Mesendoderm (in vitro differentiated cells): Measurements from ENCODE around the gene KCNK5.

Experiments
- DNase-seq: peaks from one replicate; pipeline ENCODE4 v3.0.0; 2013
- H2AK5ac ChIP-seq: 2 replicates; pipeline ENCODE4 v1.6.1; 2013; ENCODE audit warnings: low read length, inconsistent platforms
- H2BK120ac ChIP-seq: 2 replicates; pipeline ENCODE4 v1.6.1; 2013; ENCODE audit warnings: low read depth, mild to moderate bottlenecking, low read length, moderate library complexity, mixed read lengths
- H2BK15ac ChIP-seq: replicated peaks from 2 replicates; pipeline ENCODE4 v1.6.1; 2013; ENCODE audit warnings: low read depth, mild to moderate bottlenecking, moderate library complexity
- H2BK5ac ChIP-seq: 2 replicates; pipeline ENCODE4 v1.6.1; 2013; ENCODE audit warnings: low read length, inconsistent platforms
- H3K18ac ChIP-seq: 2 replicates; pipeline ENCODE4 v1.6.1; 2013; ENCODE audit warnings: mild to moderate bottlenecking, low read length, mixed read lengths
- H3K23ac ChIP-seq: one replicate; pipeline ENCODE4 v1.6.1; 2013; ENCODE audit warnings: low read length
- H3K27ac ChIP-seq: 2 replicates; pipeline ENCODE4 v1.5.1; 2013; ENCODE audit warnings: low read depth, mild to moderate bottlenecking, inconsistent platforms, low read length, moderate library complexity
- H3K27me3 ChIP-seq: 2 replicates; pipeline ENCODE4 v1.6.1; 2013; ENCODE audit warnings: low read length, control low read depth, mild to moderate bottlenecking, inconsistent platforms; ENCODE audit not compliant: insufficient read depth, poor library complexity
- H3K36me3 ChIP-seq: 2 replicates; pipeline ENCODE4 v1.6.1; 2013; ENCODE audit warnings: low read length, inconsistent platforms; ENCODE audit not compliant: control insufficient read depth, insufficient read depth
- H3K4ac ChIP-seq: one replicate; pipeline ENCODE4 v1.6.1; 2013; ENCODE audit warnings: low read depth, mild to moderate bottlenecking, low read length, moderate library complexity
- H3K4me1 ChIP-seq: 2 replicates; pipeline ENCODE4 v1.6.1; 2013; ENCODE audit warnings: low read depth, low read length, inconsistent platforms; ENCODE audit not compliant: control insufficient read depth
- H3K4me2 ChIP-seq: 2 replicates; pipeline ENCODE4 v1.6.1; 2013; ENCODE audit warnings: low read length
- H3K4me3 ChIP-seq: 2 replicates; pipeline ENCODE4 v1.5.1; 2013; ENCODE audit warnings: mild to moderate bottlenecking, low read length
- H3K56ac ChIP-seq: one replicate; pipeline ENCODE4 v1.6.1; 2013; ENCODE audit warnings: low read length
- H3K79me1 ChIP-seq: 2 replicates; pipeline ENCODE4 v1.6.1; 2013; ENCODE audit warnings: low read length, inconsistent platforms
- H3K79me2 ChIP-seq: 2 replicates; pipeline ENCODE4 v1.6.1; 2013; ENCODE audit warnings: mild to moderate bottlenecking, low read length; ENCODE audit not compliant: control insufficient read depth, insufficient read depth
- H3K9ac ChIP-seq: 2 replicates; pipeline ENCODE4 v1.6.1; 2013; ENCODE audit warnings: low read length, inconsistent platforms
- H4K5ac ChIP-seq: one replicate; pipeline ENCODE4 v1.6.1; 2013; ENCODE audit warnings: low read length
- H4K8ac ChIP-seq: one replicate; pipeline ENCODE4 v1.6.1; 2013; ENCODE audit warnings: low read depth, mild to moderate bottlenecking, control low read depth, low read length, moderate library complexity
- WGBS: extraction: QIAGEN DNeasy Blood & Tissue Kit; methylation state at CpG from one replicate; pipeline ENCODE4 v1.1.7; 2013; ENCODE audit warnings: low lambda C conversion rate, missing lambda C conversion rate; ENCODE audit not compliant: insufficient coverage; ENCODE audit errors: extremely low coverage; 5-methylcytosine and 5-hydroxymethylcytosine counted together

The KCNK5 gene

DNA sequence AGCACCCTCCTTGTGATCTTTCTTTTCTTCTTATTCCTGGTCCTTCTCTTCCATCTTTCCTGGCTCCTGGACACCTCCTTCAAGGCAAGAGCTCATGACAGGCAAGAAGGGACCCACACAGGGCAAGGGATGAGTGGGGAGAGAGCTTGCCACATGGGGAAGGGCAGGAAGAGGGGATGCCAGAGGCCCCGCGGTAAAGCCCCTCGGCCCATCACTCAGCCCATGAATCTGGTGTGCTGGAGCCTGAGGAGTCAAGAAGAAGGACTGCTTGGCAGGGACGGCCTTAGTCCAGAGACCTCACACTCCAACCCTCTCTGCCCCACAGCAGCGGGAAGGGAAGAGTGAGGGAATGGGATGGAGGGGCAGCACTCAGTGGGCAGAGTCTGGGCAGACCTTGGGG lies 62.0 kb downstream of the KCNK5 start:
- no peak overlapping the region for H2BK120ac ChIP-seq
- WGBS: no CpG with 5 or more reads among the region's 5 CpGs
- no peaks in the 10 kb centered on the region for H3K79me1 ChIP-seq
- no peak overlapping the region for H3K4me2 ChIP-seq
- H2BK5ac ChIP-seq: no peak overlapping the region
- H3K18ac ChIP-seq: no peak overlapping the region
- DNase-seq: no peak
- H3K4ac ChIP-seq: no peak overlapping the region
- H4K8ac ChIP-seq: no peak overlapping the region
- H3K27ac ChIP-seq: no peak overlapping the region
- no peak overlapping the region for H3K23ac ChIP-seq
- no peaks in the 10 kb centered on the region for H3K27me3 ChIP-seq
- H3K79me2 ChIP-seq: no peaks in the 10 kb centered on the region
- H2AK5ac ChIP-seq: no peak overlapping the region
- H4K5ac ChIP-seq: no peak overlapping the region
- H3K4me1 ChIP-seq: no peaks in the 10 kb centered on the region
- no peak overlapping the region for H3K9ac ChIP-seq
- H3K56ac ChIP-seq: no peak overlapping the region
- H3K4me3 ChIP-seq: no peak overlapping the region
- no peaks in the 10 kb centered on the region for H3K36me3 ChIP-seq
- H2BK15ac ChIP-seq: no peak overlapping the region

DNA sequence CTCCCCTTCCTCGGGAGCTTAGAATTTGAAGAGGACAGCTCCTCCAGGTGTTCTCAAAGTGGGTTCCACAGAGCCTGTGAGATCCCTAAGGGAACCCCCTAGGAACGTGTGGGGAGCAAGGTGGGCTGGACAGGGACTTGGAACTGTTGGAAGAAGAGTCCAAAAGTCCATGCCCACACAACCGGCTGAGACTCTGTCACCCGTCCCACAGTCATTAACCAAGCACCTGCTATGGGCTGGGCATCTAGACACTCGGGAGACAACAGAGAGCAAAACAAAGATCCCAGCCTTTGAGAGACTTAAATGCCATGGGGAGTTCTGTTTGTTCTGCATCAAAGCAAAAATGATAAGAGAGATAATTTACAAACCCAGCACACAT lies 62.4 kb downstream of the KCNK5 start:
- WGBS: no CpG with 5 or more reads among the region's 5 CpGs
- no peak overlapping the region for H3K4me3 ChIP-seq
- DNase-seq: no peak

DNA sequence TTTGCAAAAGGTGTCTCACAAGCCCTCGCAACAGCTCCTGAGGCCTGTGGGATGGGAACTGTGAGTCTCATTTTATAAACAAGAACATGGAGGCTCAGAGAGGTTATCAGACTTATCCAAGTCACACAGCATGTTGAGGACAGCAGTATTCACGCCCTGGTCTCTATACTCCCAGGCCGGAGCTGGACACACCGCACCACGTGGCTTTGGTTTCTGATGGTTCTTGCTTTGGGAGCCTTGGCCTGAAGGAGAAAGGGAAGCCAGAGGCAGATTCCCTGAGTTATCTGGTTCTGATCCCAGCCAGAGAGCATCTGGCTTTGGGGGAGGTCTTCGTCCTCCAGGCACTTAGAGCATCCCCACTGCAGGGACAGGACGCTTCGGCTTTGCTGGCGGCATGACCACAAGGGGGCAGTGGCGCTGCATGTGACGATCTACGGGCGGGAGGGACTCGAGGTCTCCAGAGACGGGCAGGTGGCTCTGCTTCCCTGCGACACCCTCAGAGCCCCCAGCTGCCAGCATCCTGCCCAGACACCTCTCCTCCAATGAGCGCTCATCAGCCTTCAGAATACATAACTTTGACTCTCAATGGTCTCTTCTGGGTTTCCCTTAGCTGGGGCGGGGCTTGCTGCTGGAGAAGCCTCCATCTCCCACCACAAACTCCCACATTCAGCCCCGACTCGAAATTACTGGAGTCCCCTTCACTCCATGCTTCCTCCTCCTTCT lies 62.9 kb downstream of the KCNK5 start:
- H2BK15ac ChIP-seq: no peak overlapping the region
- no peak overlapping the region for H3K27ac ChIP-seq
- WGBS: no CpG with 5 or more reads among the region's 20 CpGs
- H3K4me2 ChIP-seq: no peak overlapping the region
- H3K4ac ChIP-seq: no peak overlapping the region
- H3K36me3 ChIP-seq: no peaks in the 10 kb centered on the region
- no peak overlapping the region for H4K5ac ChIP-seq
- no peak overlapping the region for H3K18ac ChIP-seq
- peak; percentile 91 for DNase-seq
- no peaks in the 10 kb centered on the region for H3K4me1 ChIP-seq
- H2BK120ac ChIP-seq: no peak overlapping the region
- H2BK5ac ChIP-seq: no peak overlapping the region
- H3K27me3 ChIP-seq: no peaks in the 10 kb centered on the region
- H3K79me2 ChIP-seq: no peaks in the 10 kb centered on the region
- no peak overlapping the region for H2AK5ac ChIP-seq
- no peak overlapping the region for H3K9ac ChIP-seq
- H3K56ac ChIP-seq: no peak overlapping the region
- H4K8ac ChIP-seq: no peak overlapping the region
- no peak overlapping the region for H3K4me3 ChIP-seq
- no peaks in the 10 kb centered on the region for H3K79me1 ChIP-seq
- no peak overlapping the region for H3K23ac ChIP-seq

More for the DNA sequence above, 62.4 kb downstream of the KCNK5 start:
- H4K5ac ChIP-seq: no peak overlapping the region
- no peaks in the 10 kb centered on the region for H3K79me1 ChIP-seq
- H2BK15ac ChIP-seq: no peak overlapping the region
- no peaks in the 10 kb centered on the region for H3K79me2 ChIP-seq
- no peak overlapping the region for H3K56ac ChIP-seq
- H3K4me1 ChIP-seq: no peaks in the 10 kb centered on the region
- no peaks in the 10 kb centered on the region for H3K27me3 ChIP-seq
- H3K4me2 ChIP-seq: no peak overlapping the region
- no peak overlapping the region for H3K4ac ChIP-seq
- H3K36me3 ChIP-seq: no peaks in the 10 kb centered on the region
- H2BK120ac ChIP-seq: no peak overlapping the region
- H2BK5ac ChIP-seq: no peak overlapping the region
- H3K9ac ChIP-seq: no peak overlapping the region
- H3K27ac ChIP-seq: no peak overlapping the region
- no peak overlapping the region for H2AK5ac ChIP-seq
- no peak overlapping the region for H3K18ac ChIP-seq
- no peak overlapping the region for H4K8ac ChIP-seq
- H3K23ac ChIP-seq: no peak overlapping the region

DNA sequence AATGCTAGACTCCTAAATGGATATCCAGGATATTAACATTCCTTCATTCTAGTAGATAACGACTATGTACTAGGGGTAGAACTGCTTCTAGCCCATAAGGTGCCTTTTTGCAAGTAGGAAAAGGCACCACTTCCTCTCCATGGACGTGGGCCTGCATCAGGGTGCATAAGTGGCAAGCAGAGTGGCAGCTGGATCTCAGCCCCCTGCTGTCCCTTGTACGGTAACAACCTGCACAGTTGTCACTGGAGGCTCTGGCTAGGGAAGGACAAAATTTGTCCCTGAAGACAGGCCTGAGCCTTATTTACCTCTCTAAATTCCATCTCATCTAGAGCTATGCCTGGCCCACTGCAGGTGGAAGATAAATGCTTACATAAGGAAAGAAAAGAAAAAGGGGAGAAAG lies 71.8 kb downstream of the KCNK5 start:
- Histone ChIP-seq H4K5ac (no peak overlapping the region), H3K4me2 (no peak overlapping the region), H4K8ac (no peak overlapping the region), H3K79me2 (no peaks in the 10 kb centered on the region), H3K4me3 (no peak overlapping the region), H3K23ac (no peak overlapping the region), H3K18ac (no peak overlapping the region), H3K27me3 (no peaks in the 10 kb centered on the region), H3K9ac (no peak overlapping the region), H3K36me3 (no peaks in the 10 kb centered on the region), H3K79me1 (no peaks in the 10 kb centered on the region), H3K4ac (no peak overlapping the region), H2BK5ac (no peak overlapping the region), H2BK120ac (no peak overlapping the region), H3K27ac (no peak overlapping the region), H2BK15ac (no peak overlapping the region), H2AK5ac (no peak overlapping the region), H3K56ac (no peak overlapping the region), H3K4me1 (no peaks in the 10 kb centered on the region)
- no peak for DNase-seq
- WGBS: no CpG with 5 or more reads among the region's 3 CpGs

DNA sequence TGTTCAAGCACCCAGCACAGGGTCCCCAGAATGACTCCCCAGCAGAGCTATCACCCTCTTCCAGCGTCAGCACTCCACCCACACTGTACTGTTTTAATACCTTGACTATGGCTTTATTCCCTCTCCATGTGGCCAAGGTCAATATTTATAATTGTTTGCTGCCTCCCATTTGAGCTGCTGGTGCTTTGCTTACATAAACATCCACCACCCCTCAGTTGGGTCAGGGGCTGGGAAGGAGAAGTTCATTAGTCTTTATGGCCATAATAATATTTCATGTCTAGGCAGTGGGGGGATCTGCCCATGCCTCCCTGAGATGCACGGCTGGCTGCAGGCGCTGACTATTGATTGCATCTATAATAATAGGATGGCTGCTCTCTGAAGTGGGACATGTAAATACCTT lies 72.5 kb downstream of the KCNK5 start:
- Histone ChIP-seq H3K79me2 (no peaks in the 10 kb centered on the region), H3K56ac (no peak overlapping the region), H2BK5ac (no peak overlapping the region), H4K8ac (no peak overlapping the region), H3K4ac (no peak overlapping the region), H3K23ac (no peak overlapping the region), H3K9ac (no peak overlapping the region), H4K5ac (no peak overlapping the region), H3K79me1 (no peaks in the 10 kb centered on the region), H2BK120ac (no peak overlapping the region), H3K4me3 (no peak overlapping the region), H2AK5ac (no peak overlapping the region), H3K27ac (no peak overlapping the region), H3K4me1 (no peaks in the 10 kb centered on the region), H3K18ac (no peak overlapping the region), H3K27me3 (no peaks in the 10 kb centered on the region), H3K4me2 (no peak overlapping the region), H2BK15ac (no peak overlapping the region), H3K36me3 (no peaks in the 10 kb centered on the region)
- no CpG with 5 or more reads among the region's 3 CpGs for WGBS
- no peak for DNase-seq

DNA sequence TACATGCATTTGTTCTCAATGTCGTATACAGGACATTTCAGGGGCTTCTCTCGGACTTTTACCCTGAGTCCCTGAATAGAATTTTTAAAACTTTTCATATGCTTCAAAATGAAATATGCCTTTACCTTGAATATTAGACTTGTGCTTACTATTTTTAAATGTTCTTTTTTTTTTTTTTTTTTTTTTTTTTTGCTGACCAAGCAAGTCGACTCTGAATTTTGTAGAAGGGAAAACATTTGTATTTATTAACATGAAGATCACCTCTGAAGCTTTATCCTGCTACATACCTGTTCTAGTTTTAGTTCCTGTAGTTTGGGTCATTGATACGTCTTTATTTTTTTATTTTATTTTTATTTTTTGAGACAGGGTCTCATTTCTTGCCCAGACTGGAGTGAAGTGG lies 74.6 kb downstream of the KCNK5 start:
- no peak overlapping the region for H3K23ac ChIP-seq
- no peak overlapping the region for H3K4me2 ChIP-seq
- no peak overlapping the region for H2BK15ac ChIP-seq
- no peak overlapping the region for H4K5ac ChIP-seq
- H3K18ac ChIP-seq: no peak overlapping the region
- no peak overlapping the region for H3K27ac ChIP-seq
- no peak overlapping the region for H3K4ac ChIP-seq
- no peak for DNase-seq
- no peak overlapping the region for H3K4me3 ChIP-seq
- no peak overlapping the region for H2AK5ac ChIP-seq
- no peak overlapping the region for H3K9ac ChIP-seq
- H3K79me1 ChIP-seq: no peaks in the 10 kb centered on the region
- no peak overlapping the region for H3K56ac ChIP-seq
- H3K4me1 ChIP-seq: no peaks in the 10 kb centered on the region
- H3K27me3 ChIP-seq: no peaks in the 10 kb centered on the region
- H2BK120ac ChIP-seq: no peak overlapping the region
- WGBS: no CpG with 5 or more reads among the region's 4 CpGs
- no peak overlapping the region for H2BK5ac ChIP-seq
- H3K36me3 ChIP-seq: no peaks in the 10 kb centered on the region
- no peaks in the 10 kb centered on the region for H3K79me2 ChIP-seq
- no peak overlapping the region for H4K8ac ChIP-seq
